ENCODE measurements around the gene MAMDC2.
A peak's percentile ranks its signal among the peaks of the same experiment; 100 is the strongest.

The MAMDC2 gene

DNA sequence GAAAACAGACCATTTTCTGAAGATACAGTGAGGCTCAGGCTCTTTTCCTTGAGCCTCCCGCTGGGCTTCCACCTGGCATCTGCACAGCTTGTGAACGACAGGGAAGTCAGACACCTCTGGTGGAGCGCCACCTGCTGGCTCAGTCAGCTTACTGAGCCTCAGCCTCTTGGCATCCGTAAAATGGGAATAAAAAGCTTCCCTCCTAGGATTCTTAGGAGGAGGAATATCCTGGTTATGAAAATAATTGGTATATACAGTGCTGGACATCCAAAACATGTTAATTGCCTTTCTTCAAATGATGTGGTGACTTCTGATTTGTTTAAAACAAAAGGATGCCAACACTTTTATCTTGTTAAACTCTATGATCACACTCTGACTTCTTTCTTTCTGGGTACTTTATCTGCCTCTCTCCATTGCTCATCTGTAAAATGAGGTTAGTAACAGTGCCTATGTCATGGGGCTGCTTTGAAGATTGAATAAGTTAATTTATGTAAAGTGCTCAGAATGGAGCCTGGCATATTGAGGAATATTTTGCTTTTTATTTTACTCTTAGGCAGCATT, 67.5 kb downstream of the MAMDC2 start:
- DNase-seq, result peak; percentile 71

DNA sequence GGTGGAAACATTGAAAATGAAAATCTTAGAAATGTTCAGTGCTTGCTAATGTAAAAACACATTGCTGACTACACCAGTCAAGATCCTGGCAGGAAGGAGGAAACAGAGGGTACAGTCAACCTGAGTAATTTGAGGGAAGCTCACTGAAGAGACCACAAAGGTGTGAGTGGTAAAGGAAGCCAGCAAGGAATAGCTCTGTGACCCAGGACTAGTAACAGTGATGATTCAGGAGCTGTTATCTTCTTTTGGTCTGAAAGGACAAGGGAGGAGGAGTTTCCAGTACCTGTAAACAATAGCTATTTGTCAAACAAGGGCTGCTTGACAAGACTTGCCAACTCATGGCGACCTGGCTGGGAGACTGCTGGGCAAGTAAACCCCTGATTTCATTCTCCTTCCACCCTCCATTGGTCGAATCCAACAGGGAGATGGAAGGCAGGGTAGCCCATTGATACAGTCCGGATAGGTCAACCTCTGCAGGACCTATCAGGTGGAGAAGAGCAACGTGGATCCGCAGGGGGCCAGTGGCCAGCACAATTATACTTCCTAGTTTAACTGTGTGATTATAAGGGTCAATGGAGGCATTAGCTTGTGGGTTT, 68.1 kb downstream of the MAMDC2 start:
- no peak for DNase-seq

DNA sequence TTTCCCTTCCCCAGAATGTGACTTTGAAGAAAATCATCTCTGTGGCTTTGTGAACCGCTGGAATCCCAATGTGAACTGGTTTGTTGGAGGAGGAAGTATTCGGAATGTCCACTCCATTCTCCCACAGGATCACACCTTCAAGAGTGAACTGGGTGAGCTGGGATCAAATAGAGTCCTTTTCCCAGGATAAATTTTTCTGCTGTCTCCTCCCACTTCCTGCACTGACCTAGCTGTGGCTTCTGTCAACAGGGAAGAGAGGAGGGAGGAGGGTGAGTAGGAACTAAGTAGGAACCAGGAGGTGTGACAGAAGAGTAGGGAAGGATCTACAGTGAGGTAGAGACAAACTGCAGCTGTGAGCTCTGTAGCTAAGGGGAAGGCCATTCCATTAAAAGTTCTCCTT, 69.3 kb downstream of the MAMDC2 start:
- no peak for DNase-seq

GRCh38 chr9:70113403-70114022, 69.9 kb downstream of the MAMDC2 start:
- DNase-seq, result peak; percentile 74

- DNase-seq, result no peak
Measured at GRCh38 chr9:70114898-70115297, 71.2 kb downstream of the MAMDC2 start.

DNA sequence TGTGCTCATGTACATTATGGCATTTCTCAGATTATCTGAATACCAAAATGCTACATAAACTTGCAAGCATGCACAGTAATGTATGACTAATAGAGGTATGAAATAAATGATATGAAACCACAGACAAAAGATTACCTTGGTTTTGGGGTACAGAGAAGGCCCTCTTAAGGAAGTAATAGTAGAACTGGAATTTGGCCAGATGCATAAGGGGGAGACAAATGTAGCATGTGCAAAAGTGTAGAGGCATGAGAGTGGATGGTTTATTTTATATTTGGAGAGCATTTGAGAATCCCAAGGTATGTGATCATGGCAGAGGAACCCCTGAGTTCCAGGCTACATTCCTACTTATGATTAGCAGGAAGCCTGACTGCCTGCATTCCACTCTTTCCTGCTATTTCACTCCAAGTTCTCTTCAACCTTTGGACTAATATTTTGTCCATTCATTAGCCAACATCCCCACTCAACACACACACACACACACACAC, 74.2 kb downstream of the MAMDC2 start:
- DNase-seq, result no peak

- DNase-seq, result no peak
Measured at GRCh38 chr9:70119786-70120185, 76.1 kb downstream of the MAMDC2 start.

DNA sequence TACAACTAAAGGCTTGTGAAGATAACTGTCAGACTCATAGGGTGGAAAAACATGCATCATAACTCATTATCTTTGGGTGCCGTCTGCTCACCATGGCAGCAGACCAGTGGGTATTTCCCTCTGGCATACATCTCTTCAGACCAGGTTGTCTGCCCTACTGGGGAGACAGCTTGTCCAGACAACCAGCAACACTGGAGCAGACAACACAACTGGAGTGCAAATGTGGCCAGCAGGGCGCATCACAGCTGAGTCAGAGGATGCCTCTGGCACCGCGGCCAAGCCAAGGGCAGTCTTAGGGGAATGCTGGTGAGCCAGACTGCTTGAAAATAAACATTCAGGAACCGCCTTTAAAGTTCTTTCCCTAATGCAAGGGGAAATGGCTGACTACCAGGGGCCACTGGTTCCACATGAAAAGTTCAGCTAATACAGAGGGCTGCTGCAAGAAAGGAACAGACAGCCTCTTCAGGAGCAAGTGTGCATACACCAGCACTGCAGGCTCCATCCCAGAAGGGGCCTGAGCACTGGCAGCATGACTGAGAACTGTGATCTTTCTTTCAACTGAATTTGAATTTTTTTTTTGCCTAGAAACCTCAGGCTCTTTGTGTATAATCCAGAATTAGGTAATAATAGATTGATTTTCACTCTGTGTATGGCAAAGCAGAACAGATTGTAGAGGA, 77.3 kb downstream of the MAMDC2 start:
- DNase-seq, result peak; percentile 77

GRCh38 chr9:70121818-70122436, 78.3 kb downstream of the MAMDC2 start:
- no peak for DNase-seq

DNA sequence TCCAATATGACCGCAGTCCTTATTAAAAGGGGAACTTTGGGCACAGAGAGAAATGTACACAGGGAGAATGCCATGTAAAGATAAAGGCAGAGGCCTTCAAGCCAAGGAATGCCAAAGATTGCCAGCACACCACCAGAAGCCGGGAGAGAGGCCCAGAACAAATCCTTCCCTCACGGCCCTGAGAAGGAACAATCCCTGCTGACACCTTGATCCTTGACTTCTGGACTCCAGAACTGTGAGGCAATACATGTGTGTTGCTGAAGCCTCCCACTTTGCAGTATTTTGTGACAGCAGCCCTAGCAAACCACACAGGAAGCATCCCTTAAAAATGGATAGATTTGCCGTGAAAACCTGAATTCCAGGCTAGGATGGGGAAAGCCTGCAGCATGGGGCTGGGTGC, 80.0 kb downstream of the MAMDC2 start:
- DNase-seq, result no peak

GRCh38 chr9:70125621-70126263, 82.1 kb downstream of the MAMDC2 start:
- DNase-seq, result no peak

DNA sequence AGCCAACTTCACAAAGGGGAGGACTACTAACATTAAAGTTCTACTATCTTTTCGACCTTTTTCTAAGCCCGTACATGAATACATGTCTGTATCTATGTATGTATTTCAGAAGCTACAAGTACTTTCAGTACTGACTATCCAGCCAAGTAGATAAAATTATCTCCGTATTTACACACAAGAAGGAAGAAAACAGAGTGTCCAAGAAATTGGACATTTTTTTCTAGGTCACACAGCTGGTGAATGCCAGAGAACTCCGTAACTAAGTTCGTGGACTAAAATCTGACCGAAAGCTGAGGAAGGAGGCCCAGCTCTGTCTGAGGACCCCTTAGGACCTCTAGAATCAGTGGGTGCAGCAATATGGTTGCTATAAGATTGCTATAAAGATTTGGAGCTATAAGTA, 83.4 kb downstream of the MAMDC2 start:
- DNase-seq, result no peak

- no peak for DNase-seq
Measured at GRCh38 chr9:70127540-70128416, 84.1 kb downstream of the MAMDC2 start.

GRCh38 chr9:70130266-70130665, 86.6 kb downstream of the MAMDC2 start:
- DNase-seq, result peak; percentile 28

- no peak for DNase-seq
Measured at GRCh38 chr9:70131296-70131695, 87.6 kb downstream of the MAMDC2 start.

DNA sequence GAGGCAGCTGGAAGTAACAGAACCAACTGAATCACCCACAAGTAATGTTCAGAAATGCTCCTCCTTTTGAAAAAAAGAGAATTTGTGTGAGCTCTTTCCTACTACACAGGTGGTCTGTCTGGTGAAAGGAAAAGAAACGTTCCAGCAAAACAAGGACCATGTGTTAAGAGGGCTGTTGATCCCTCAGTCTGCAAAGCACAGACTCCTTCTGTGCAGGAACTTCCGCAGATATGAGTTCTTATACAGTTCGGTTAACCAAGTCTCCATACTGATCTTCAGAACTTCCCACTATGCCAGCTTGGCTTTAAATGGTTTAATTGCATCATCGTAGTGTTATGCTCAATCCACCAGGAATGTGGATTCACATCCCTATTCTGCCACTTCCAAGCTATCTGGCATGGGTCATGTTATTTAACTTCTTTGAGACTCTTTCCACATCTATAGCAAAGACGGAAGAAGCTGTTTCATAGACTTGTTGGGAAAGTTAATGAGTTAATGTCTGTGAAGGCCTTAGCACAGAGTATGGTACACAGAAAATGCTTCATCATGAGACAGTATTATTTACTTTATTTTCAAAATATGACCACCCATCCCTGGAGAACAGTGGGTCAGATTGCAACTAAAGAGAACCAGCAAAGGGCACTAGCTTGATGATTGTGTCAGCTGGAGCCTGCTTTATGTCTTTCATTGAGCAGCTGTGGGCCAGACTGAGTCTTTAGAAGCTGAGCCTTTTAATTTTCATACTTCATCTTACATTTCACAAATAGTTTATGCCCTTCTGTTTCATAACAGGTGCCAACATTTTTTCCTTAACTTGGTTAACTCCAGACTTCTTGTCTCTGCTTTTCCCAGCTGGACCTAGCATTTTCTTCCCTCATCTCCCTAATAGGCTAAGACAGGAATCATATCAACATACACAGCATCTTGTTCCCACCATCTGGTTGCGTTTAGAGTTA, 89.9 kb downstream of the MAMDC2 start:
- no peak for DNase-seq

DNA sequence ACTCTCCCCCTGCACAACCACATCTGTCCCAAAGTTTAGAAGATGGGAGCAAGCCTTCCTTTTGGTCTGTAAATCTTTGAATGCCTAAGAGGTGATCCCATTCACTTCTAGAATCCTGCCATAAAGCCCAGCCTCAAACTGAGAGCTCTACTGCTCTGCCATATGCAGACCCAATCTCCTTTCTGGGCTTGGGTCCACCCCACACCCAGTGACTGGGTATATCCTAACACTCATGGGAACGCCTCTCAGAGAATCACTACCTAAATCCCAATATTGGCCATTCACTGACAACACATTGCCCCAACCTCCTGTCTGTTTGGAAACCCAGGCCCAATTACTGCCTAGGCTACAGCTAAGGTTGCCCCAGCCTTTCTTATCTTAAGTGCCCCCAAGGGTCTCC, 90.7 kb downstream of the MAMDC2 start:
- no peak for DNase-seq

- DNase-seq, result no peak
Measured at GRCh38 chr9:70135176-70135575, 91.5 kb downstream of the MAMDC2 start.

DNA sequence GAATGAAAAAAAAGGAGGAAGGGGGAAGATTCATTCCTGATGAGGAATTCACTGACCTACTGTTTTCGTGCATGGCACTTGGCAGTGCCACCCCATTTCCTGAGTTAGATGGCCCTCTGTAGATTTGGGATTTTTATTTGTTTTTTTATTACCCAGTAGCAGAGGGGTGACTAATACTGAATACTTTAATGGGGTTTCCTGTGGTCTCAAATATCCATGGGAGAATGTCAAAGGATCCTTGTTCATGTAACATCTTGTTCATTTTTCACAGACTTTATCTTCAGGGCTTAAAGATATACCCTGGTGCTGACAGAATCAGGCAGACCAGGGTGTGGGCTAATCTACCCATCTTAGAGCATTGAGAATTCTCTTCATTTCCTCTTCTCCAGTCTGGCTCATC, 93.0 kb downstream of the MAMDC2 start:
- no peak for DNase-seq

DNA sequence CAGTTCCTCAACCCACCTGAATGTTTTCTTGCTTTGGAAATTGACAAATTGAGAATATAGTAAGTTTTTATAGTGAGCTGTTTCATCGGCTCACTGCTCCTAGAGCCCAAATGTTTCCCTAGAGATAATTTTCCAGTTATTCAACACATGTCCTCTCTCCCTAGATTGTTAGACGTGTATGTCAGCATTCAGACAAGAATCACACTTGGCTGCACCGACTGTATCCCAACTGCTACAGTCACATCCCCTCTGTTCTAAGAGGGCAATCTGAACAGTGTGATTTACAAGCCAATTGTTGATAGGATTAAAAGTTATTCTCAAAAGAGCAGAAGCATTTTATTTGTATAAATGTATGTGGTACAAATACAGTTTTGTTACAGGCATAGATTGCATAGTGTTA, 93.9 kb downstream of the MAMDC2 start:
- DNase-seq, result no peak

- no peak for DNase-seq
Measured at GRCh38 chr9:70142101-70142500, 98.5 kb downstream of the MAMDC2 start.

Measured in hematopoietic multipotent progenitor cell treated with erythropoietin and hydrocortisone succinate and interleukin-3 and kit ligand, for 4 days (in vitro differentiated cells).